M059J (cell line): ENCODE results near the gene ENPP7. TPM values are rescaled to one million over a fixed set of nuclear protein-coding genes. Genes with fewer than 3 reads are reported as not detected.

Source experiments
- DNase-seq: peaks from one replicate; pipeline ENCODE4 v3.0.0-alpha.2; 2012; ENCODE audit warnings: low read depth
- total RNA-seq: library from RNA; depleted of rRNA; stranded (reverse); fragments of >200 nt; shearing (Covaris generic); gene quantifications from 2 replicates; pipeline ENCODE4 v1.2.3, GENCODE V29; 2014

The ENPP7 gene
- total RNA-seq, 1 experiment from 2014 or later: not detected

GRCh38 chr17:79732254-79732653, 1.5 kb downstream of the ENPP7 start:
- DNase-seq: no peak

GRCh38 chr17:79732804-79733691, 2.3 kb downstream of the ENPP7 start:
- DNase-seq: no peak

GRCh38 chr17:79733692-79734070, 2.9 kb downstream of the ENPP7 start:
- no peak for DNase-seq

GRCh38 chr17:79735096-79735495, 4.4 kb downstream of the ENPP7 start:
- no peak for DNase-seq

GRCh38 chr17:79737046-79737921, 6.5 kb downstream of the ENPP7 start:
- no peak for DNase-seq

GRCh38 chr17:79737922-79738578, 7.3 kb downstream of the ENPP7 start:
- no peak for DNase-seq

- no peak for DNase-seq
These were observed 7.9 kb downstream of the ENPP7 start for GRCh38 chr17:79738643-79739042.

GRCh38 chr17:79739148-79740062, 8.7 kb downstream of the ENPP7 start:
- DNase-seq: peak; percentile 87

GRCh38 chr17:79740413-79740812, 9.7 kb downstream of the ENPP7 start:
- peak; percentile 17 for DNase-seq

GRCh38 chr17:79741401-79741750, 10.6 kb downstream of the ENPP7 start:
- DNase-seq: no peak

- DNase-seq: peak; percentile 41
These were observed 11.2 kb downstream of the ENPP7 start for GRCh38 chr17:79741751-79742588.

- DNase-seq: no peak
These were observed 11.8 kb downstream of the ENPP7 start for GRCh38 chr17:79742589-79742918.

GRCh38 chr17:79742951-79743476, 12.3 kb downstream of the ENPP7 start:
- DNase-seq: no peak

- no peak for DNase-seq
These were observed 12.9 kb downstream of the ENPP7 start for GRCh38 chr17:79743614-79744013.

GRCh38 chr17:79745641-79746105, 14.9 kb downstream of the ENPP7 start:
- no peak for DNase-seq

- DNase-seq: no peak
These were observed 16.3 kb downstream of the ENPP7 start for GRCh38 chr17:79746889-79747507.

GRCh38 chr17:79747508-79748294, 17.0 kb downstream of the ENPP7 start:
- no peak for DNase-seq

GRCh38 chr17:79748295-79749099, 17.8 kb downstream of the ENPP7 start:
- no peak for DNase-seq
